WTC11 (cell line): ENCODE results near the gene SPATA13. TPM values are rescaled to one million over a fixed set of nuclear protein-coding genes. Genes with fewer than 3 reads are reported as not detected.

ENCODE experiments used
- ATAC-seq: fragments of 200-7000 bp; cut with Tn5 transposase; 2 replicates; pipeline ENCODE4 v1.10.0; 2021; ENCODE audit warnings: mild to moderate bottlenecking, moderate library complexity
- CTCF ChIA-PET: fragments of 300-600 bp; sonication (Branson Sonifier 250); formaldehyde crosslinking; loops from one replicate; lab custom pipeline; 2021; ENCODE audit warnings: antibody characterized with exemption; lab: Charles Lee
- POLR2A ChIA-PET: fragments of 350-600 bp; sonication (Branson Sonifier 250); formaldehyde crosslinking; loops from one replicate; lab custom pipeline; 2021; ENCODE audit warnings: antibody characterized with exemption; lab: Charles Lee
- DNase-seq: peaks from one replicate; pipeline ENCODE4 v3.0.0; 2021; ENCODE audit warnings: low spot score
- H3K27ac Mint-ChIP-seq: 2 replicates; pipeline ENCODE4 v1.8.0; 2021; ENCODE audit warnings: mixed read lengths
- H3K27me3 Mint-ChIP-seq: 2 replicates; pipeline ENCODE4 v1.8.0; 2021; ENCODE audit warnings: low read depth, mild to moderate bottlenecking, moderate library complexity, mixed read lengths
- H3K36me3 Mint-ChIP-seq: 2 replicates; pipeline ENCODE4 v1.8.0; 2021; ENCODE audit warnings: mixed read lengths
- H3K4me1 Mint-ChIP-seq: 2 replicates; pipeline ENCODE4 v1.8.0; 2022; ENCODE audit warnings: mixed read lengths
- H3K4me3 Mint-ChIP-seq: 2 replicates; pipeline ENCODE4 v1.8.0; 2021; ENCODE audit warnings: mild to moderate bottlenecking, moderate library complexity, mixed read lengths
- H3K9me3 Mint-ChIP-seq: 2 replicates; pipeline ENCODE4 v1.8.0; 2021; ENCODE audit warnings: mixed read lengths
- AR ChIP-seq: fragments of 250-450 bp; sonication (Bioruptor Pico); IDR thresholded peaks from 2 replicates; pipeline ENCODE4 v1.9.0; 2021; ENCODE audit warnings: mild to moderate bottlenecking
- CBFB ChIP-seq: sonication (generic); formaldehyde crosslinking; IDR thresholded peaks from 2 replicates; pipeline ENCODE4 v1.8.1; 2022; ENCODE audit warnings: mild to moderate bottlenecking, low read depth, missing genetic modification reagents
- CREB1 ChIP-seq: sonication (generic); formaldehyde crosslinking; IDR thresholded peaks from 2 replicates; pipeline ENCODE4 v1.8.0; 2023; ENCODE audit warnings: mild to moderate bottlenecking, missing genetic modification reagents
- ELF4 ChIP-seq: sonication (generic); formaldehyde crosslinking; IDR thresholded peaks from 2 replicates; pipeline ENCODE4 v1.8.1; 2022; ENCODE audit warnings: low read depth, mild to moderate bottlenecking, moderate library complexity, missing genetic modification reagents
- EMX1 ChIP-seq: fragments of 250-450 bp; sonication (Bioruptor Pico); IDR thresholded peaks from 2 replicates; pipeline ENCODE4 v1.8.0; 2021; ENCODE audit warnings: mild to moderate bottlenecking
- FOXJ3 ChIP-seq: sonication (generic); formaldehyde crosslinking; IDR thresholded peaks from 2 replicates; pipeline ENCODE4 v1.9.0; 2021; ENCODE audit warnings: missing genetic modification reagents, mild to moderate bottlenecking, borderline replicate concordance
- GTF2I ChIP-seq: fragments of 250-450 bp; sonication (Bioruptor Pico); conservative IDR thresholded peaks from 2 replicates; pipeline ENCODE4 v1.4.0; 2021; ENCODE audit warnings: mild to moderate bottlenecking
- HMGA2 ChIP-seq: fragments of 250-450 bp; sonication (Bioruptor Pico); IDR thresholded peaks from 2 replicates; pipeline ENCODE4 v1.4.0; 2021; ENCODE audit warnings: mild to moderate bottlenecking, moderate library complexity
- NFATC4 ChIP-seq: fragments of 250-450 bp; sonication (Bioruptor Pico); IDR thresholded peaks from 2 replicates; pipeline ENCODE4 v1.9.0; 2021; ENCODE audit warnings: mild to moderate bottlenecking
- NFE2L1 ChIP-seq: sonication (generic); formaldehyde crosslinking; IDR thresholded peaks from 2 replicates; pipeline ENCODE4 v1.8.1; 2023; ENCODE audit warnings: missing genetic modification reagents
- NFYB ChIP-seq: sonication (generic); formaldehyde crosslinking; conservative IDR thresholded peaks from 2 replicates; pipeline ENCODE4 v1.8.0; 2022; ENCODE audit warnings: low read depth, missing genetic modification reagents
- PRRX2 ChIP-seq: fragments of 250-450 bp; sonication (Bioruptor Pico); IDR thresholded peaks from 2 replicates; pipeline ENCODE4 v1.8.0; 2021; ENCODE audit warnings: mild to moderate bottlenecking
- SOX15 ChIP-seq: fragments of 250-450 bp; sonication (Bioruptor Pico); IDR thresholded peaks from 2 replicates; pipeline ENCODE4 v1.9.0; 2021; ENCODE audit warnings: mild to moderate bottlenecking
- TEAD4 ChIP-seq: sonication (generic); formaldehyde crosslinking; IDR thresholded peaks from 2 replicates; pipeline ENCODE4 v1.8.0; 2022; ENCODE audit warnings: mild to moderate bottlenecking, missing genetic modification reagents
- ZBTB43 ChIP-seq: sonication (generic); formaldehyde crosslinking; IDR thresholded peaks from 2 replicates; pipeline ENCODE4 v1.8.1; 2023; ENCODE audit warnings: mild to moderate bottlenecking, missing genetic modification reagents
- ZNF121 ChIP-seq: sonication (generic); formaldehyde crosslinking; IDR thresholded peaks from 2 replicates; pipeline ENCODE4 v1.8.0; 2023; ENCODE audit warnings: missing genetic modification reagents
- ZNF138 ChIP-seq: sonication (generic); formaldehyde crosslinking; conservative IDR thresholded peaks from 2 replicates; pipeline ENCODE4 v1.8.1; 2022; ENCODE audit warnings: mild to moderate bottlenecking, moderate library complexity, missing genetic modification reagents
- ZNF219 ChIP-seq: sonication (generic); formaldehyde crosslinking; IDR thresholded peaks from 2 replicates; pipeline ENCODE4 v1.8.0; 2023; ENCODE audit warnings: missing genetic modification reagents, mild to moderate bottlenecking, borderline replicate concordance
- ZNF232 ChIP-seq: sonication (generic); formaldehyde crosslinking; IDR thresholded peaks from 2 replicates; pipeline ENCODE4 v1.8.0; 2022; ENCODE audit warnings: mild to moderate bottlenecking, missing genetic modification reagents
- ZNF416 ChIP-seq: fragments of 250-450 bp; sonication (Bioruptor Pico); IDR thresholded peaks from 2 replicates; pipeline ENCODE4 v1.9.0; 2021; ENCODE audit warnings: mild to moderate bottlenecking, inconsistent platforms
- ZSCAN18 ChIP-seq: fragments of 250-450 bp; sonication (Bioruptor Pico); IDR thresholded peaks from 2 replicates; pipeline ENCODE4 v2.1.2; 2022; ENCODE audit warnings: mild to moderate bottlenecking, moderate library complexity
- total RNA-seq: library from RNA; stranded (reverse); gene quantifications from 3 replicates; pipeline ENCODE4 v1.2.3, GENCODE V29; 2021
- TF ChIP-seq, protein P1 (sequence below): sonication (generic); formaldehyde crosslinking; IDR thresholded peaks from 2 replicates; pipeline ENCODE4 v1.8.0; 2022; ENCODE audit warnings: missing genetic modification reagents
- TF ChIP-seq, protein P2 (sequence below): sonication (generic); formaldehyde crosslinking; IDR thresholded peaks from 2 replicates; pipeline ENCODE4 v1.8.1; 2023; ENCODE audit warnings: mild to moderate bottlenecking, moderate library complexity, missing genetic modification reagents
- TF ChIP-seq, protein P3 (sequence below): sonication (generic); formaldehyde crosslinking; IDR thresholded peaks from 2 replicates; pipeline ENCODE4 v1.8.0; 2022; ENCODE audit warnings: mild to moderate bottlenecking, missing genetic modification reagents
- TF ChIP-seq, protein P4 (sequence below): sonication (generic); formaldehyde crosslinking; IDR thresholded peaks from 2 replicates; pipeline ENCODE4 v1.8.1; 2023; ENCODE audit warnings: mild to moderate bottlenecking, missing genetic modification reagents

Gene SPATA13
- total RNA-seq, 1 experiment from 2014 or later = 29.0 TPM

DNA sequence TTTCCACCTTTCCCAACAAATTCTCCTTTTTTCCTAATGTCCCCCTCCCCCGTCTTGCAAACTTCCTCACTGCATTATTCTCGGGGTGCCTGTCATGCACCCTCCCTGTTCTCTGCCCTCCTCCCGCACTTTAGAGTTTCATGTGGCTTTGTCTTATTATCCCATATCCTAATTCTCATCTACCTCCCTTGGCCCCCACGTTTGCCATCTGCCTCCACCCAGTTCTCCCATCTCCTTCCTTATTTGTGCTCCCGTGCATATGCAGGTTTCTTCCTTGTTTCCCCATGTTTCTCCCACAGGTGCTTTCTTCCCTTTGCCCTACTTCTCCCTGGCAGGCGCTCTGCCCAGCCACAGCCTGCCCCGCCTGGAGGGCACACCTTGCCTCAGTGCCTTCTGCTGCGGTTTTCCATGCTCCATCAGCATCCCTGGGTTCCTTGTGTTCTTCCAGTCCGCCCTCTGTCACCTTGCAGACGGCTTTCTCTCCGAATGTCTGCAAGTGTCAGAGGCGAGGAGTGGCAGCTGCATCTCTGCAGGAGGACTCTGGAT lies 1.5 kb downstream of the SPATA13 start (continued):
- TF ChIP-seq, protein P1, sequence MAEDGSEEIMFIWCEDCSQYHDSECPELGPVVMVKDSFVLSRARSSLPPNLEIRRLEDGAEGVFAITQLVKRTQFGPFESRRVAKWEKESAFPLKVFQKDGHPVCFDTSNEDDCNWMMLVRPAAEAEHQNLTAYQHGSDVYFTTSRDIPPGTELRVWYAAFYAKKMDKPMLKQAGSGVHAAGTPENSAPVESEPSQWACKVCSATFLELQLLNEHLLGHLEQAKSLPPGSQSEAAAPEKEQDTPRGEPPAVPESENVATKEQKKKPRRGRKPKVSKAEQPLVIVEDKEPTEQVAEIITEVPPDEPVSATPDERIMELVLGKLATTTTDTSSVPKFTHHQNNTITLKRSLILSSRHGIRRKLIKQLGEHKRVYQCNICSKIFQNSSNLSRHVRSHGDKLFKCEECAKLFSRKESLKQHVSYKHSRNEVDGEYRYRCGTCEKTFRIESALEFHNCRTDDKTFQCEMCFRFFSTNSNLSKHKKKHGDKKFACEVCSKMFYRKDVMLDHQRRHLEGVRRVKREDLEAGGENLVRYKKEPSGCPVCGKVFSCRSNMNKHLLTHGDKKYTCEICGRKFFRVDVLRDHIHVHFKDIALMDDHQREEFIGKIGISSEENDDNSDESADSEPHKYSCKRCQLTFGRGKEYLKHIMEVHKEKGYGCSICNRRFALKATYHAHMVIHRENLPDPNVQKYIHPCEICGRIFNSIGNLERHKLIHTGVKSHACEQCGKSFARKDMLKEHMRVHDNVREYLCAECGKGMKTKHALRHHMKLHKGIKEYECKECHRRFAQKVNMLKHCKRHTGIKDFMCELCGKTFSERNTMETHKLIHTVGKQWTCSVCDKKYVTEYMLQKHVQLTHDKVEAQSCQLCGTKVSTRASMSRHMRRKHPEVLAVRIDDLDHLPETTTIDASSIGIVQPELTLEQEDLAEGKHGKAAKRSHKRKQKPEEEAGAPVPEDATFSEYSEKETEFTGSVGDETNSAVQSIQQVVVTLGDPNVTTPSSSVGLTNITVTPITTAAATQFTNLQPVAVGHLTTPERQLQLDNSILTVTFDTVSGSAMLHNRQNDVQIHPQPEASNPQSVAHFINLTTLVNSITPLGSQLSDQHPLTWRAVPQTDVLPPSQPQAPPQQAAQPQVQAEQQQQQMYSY (CRISPR knock-in tag) = no peak
- TF ChIP-seq GTF2I (no peak), CREB1 (CRISPR knock-in tag) (no peak), ZNF121 (CRISPR knock-in tag) (no peak), PRRX2 (CRISPR knock-in tag) (no peak), NFE2L1 (CRISPR knock-in tag) (no peak), HMGA2 (CRISPR knock-in tag) (no peak), NFYB (no peak), FOXJ3 (CRISPR knock-in tag) (no peak)
- TF ChIP-seq, protein P2, sequence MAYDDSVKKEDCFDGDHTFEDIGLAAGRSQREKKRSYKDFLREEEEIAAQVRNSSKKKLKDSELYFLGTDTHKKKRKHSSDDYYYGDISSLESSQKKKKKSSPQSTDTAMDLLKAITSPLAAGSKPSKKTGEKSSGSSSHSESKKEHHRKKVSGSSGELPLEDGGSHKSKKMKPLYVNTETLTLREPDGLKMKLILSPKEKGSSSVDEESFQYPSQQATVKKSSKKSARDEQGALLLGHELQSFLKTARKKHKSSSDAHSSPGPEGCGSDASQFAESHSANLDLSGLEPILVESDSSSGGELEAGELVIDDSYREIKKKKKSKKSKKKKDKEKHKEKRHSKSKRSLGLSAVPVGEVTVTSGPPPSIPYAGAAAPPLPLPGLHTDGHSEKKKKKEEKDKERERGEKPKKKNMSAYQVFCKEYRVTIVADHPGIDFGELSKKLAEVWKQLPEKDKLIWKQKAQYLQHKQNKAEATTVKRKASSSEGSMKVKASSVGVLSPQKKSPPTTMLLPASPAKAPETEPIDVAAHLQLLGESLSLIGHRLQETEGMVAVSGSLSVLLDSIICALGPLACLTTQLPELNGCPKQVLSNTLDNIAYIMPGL (CRISPR knock-in tag) = no peak

DNA sequence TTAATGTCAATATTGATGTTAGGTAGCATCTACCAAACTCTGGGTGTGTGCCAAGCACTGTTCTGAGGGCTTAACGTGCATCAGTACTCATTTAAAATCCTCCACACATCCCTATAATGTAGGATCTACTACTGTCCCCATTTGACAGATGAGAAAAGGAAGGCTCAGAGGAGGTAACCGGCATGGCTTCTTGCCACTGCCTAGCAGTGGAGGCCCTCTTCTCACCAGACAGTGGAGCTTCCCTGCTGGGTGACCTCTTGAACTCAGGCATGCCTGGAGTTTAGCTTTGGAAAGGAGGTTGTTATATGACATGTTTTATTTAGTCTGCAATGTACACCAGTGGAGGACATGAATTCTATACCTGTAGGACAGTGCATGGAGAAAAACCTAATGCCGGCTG lies 2.1 kb downstream of the SPATA13 start:
- Mint-ChIP-seq H3K4me3 (peak overlapping the region; percentile 84), H3K9me3 (no peaks in the 10 kb centered on the region), H3K27me3 (peaks cover 9% of the 10 kb centered on the region), H3K4me1 (peaks cover 37% of the 10 kb centered on the region), H3K27ac (no peak overlapping the region), H3K36me3 (peaks cover 19% of the 10 kb centered on the region)
- ChIA-PET CTCF (interaction anchor here (0.8 to 1.7 kb wide), 3 partner anchors 56 to 273 kb away, joined by 3 to 4 read pairs (median 4); partner anchors contain the start of gene MIPEP), POLR2A (no interaction called here)
- ATAC-seq = no peak
- no peak for DNase-seq
- TF ChIP-seq, protein P3, sequence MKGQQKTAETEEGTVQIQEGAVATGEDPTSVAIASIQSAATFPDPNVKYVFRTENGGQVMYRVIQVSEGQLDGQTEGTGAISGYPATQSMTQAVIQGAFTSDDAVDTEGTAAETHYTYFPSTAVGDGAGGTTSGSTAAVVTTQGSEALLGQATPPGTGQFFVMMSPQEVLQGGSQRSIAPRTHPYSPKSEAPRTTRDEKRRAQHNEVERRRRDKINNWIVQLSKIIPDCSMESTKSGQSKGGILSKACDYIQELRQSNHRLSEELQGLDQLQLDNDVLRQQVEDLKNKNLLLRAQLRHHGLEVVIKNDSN (CRISPR knock-in tag) = no peak
- TF ChIP-seq NFATC4 (CRISPR knock-in tag) (no peak), ZNF138 (no peak), ELF4 (no peak), SOX15 (CRISPR knock-in tag) (no peak), TEAD4 (CRISPR knock-in tag) (no peak), ZNF121 (CRISPR knock-in tag) (no peak), ZBTB43 (CRISPR knock-in tag) (no peak), ZNF219 (CRISPR knock-in tag) (no peak), FOXJ3 (CRISPR knock-in tag) (no peak), ZNF416 (CRISPR knock-in tag) (no peak), AR (no peak), EMX1 (no peak), ZSCAN18 (CRISPR knock-in tag) (no peak), CBFB (CRISPR knock-in tag) (no peak), ZNF232 (CRISPR knock-in tag) (no peak)
- TF ChIP-seq, protein P4, sequence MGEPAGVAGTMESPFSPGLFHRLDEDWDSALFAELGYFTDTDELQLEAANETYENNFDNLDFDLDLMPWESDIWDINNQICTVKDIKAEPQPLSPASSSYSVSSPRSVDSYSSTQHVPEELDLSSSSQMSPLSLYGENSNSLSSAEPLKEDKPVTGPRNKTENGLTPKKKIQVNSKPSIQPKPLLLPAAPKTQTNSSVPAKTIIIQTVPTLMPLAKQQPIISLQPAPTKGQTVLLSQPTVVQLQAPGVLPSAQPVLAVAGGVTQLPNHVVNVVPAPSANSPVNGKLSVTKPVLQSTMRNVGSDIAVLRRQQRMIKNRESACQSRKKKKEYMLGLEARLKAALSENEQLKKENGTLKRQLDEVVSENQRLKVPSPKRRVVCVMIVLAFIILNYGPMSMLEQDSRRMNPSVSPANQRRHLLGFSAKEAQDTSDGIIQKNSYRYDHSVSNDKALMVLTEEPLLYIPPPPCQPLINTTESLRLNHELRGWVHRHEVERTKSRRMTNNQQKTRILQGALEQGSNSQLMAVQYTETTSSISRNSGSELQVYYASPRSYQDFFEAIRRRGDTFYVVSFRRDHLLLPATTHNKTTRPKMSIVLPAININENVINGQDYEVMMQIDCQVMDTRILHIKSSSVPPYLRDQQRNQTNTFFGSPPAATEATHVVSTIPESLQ (CRISPR knock-in tag) = no peak
